GM12865 (cell line): ENCODE results near the gene BMAL2.

ENCODE experiments used
- DNase-seq: peaks from one replicate; pipeline ENCODE4 v3.0.0; 2010; ENCODE audit warnings: low read depth
- H3K4me3 ChIP-seq: 2 replicates; pipeline ENCODE4 v1.5.1; 2011; ENCODE audit warnings: mild to moderate bottlenecking, low read depth, low read length, control low read depth
- TF ChIP-seq, protein P1 (sequence below): IDR thresholded peaks from 2 replicates; pipeline ENCODE4 v1.5.1; 2011; ENCODE audit warnings: low read length, control low read depth, low read depth, inconsistent platforms; ENCODE audit not compliant: insufficient read depth; ENCODE audit errors: missing control alignments

BMAL2 gene

DNA sequence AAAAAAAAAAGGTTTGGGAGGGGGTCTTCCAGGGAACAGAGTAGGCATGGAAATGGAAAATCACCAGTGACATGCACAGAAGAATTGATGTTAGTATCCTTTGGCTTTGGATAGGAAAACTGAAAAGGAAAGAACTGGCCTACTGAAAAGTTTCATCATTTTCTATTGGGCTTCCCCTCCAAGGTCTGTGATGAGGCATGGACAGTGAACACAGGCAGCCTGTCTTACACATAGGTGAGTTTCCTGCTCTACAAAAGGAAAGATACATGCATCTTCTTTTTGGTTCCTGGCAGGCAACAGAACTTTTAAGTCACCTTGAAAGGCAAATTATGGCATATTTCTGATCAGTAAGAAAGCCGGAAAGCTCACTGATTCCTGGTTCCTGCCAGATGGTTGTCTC is 5.8 kb downstream of the BMAL2 start:
- no peak overlapping the region for H3K4me3 ChIP-seq
- DNase-seq = peak; percentile 38
- TF ChIP-seq, protein P1, sequence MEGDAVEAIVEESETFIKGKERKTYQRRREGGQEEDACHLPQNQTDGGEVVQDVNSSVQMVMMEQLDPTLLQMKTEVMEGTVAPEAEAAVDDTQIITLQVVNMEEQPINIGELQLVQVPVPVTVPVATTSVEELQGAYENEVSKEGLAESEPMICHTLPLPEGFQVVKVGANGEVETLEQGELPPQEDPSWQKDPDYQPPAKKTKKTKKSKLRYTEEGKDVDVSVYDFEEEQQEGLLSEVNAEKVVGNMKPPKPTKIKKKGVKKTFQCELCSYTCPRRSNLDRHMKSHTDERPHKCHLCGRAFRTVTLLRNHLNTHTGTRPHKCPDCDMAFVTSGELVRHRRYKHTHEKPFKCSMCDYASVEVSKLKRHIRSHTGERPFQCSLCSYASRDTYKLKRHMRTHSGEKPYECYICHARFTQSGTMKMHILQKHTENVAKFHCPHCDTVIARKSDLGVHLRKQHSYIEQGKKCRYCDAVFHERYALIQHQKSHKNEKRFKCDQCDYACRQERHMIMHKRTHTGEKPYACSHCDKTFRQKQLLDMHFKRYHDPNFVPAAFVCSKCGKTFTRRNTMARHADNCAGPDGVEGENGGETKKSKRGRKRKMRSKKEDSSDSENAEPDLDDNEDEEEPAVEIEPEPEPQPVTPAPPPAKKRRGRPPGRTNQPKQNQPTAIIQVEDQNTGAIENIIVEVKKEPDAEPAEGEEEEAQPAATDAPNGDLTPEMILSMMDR = no peak

DNA sequence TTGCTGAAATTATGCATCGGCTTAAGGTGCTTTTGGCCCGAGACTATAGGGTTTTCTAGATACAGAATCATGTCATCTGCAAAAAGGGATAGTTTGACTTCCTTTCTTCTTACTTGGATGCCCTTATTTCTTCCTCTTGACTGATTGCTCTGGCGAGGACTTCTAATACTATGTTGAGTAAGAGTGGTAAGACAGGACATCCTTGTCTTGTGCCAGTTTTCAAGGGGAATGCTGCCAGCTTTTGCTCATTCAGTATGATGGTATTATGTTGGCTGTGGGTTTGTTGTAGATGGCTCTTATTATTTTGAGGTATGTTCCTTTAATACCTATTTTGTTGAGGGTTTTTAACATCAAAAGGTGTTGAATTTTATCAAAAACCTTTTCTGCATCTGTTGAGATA is 8.3 kb downstream of the BMAL2 start:
- no peak for DNase-seq
- H3K4me3 ChIP-seq = no peak overlapping the region
- TF ChIP-seq, protein P1 = no peak

DNA sequence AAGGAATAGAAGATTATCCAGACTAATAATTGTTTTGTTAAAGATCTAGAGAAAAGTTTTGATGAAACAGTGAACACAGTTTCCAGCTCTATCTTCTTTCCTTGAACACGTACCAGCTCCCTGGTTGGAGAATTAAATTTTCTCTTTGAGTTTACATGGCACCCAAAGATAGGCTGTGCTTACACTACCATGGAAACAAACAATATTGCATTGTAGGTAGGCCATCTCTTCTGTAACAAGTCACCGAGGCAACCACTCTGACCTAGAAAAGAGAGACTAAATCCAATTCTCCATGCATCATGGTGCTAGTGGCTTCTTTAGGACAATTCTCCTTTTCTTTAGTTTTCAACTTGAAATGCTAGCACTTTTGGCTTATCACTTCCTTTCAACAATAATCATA is 9.9 kb downstream of the BMAL2 start:
- DNase-seq = no peak

DNA sequence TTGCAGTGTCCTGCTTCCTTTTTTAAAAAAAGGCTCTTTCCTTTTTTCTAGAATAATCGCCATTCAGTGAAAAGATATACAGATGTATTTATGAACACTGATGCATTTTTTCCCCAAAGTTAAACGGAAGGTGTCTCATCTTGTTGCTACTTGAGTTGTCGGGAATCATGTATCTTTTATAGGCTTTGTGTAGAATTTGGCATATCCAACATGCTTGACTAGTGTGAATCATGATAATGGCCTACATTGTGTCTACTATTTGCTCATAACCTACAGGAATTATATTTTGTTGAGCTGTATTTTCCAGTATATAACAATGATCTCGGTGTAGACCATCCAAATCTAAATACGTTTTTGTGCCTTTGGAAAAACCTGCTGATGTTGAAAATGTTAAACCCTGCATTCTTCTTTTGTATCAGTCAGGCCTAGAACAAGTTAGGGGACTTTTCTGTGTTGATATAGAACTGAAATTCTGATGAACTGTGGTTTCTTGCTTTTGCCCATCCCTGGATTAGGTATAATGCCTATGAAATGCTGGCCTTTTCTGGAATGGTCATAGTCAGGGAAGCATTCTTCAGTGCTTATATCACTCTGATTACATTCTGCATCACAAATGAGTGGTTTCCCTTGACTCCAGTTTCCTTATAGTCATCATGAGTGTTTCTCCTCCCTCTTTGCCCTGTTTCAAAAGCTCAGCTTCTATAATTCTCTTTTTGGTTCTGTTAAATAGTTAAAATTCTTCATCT is 10.8 kb downstream of the BMAL2 start:
- DNase-seq = no peak
- no peak overlapping the region for H3K4me3 ChIP-seq
- TF ChIP-seq, protein P1 = no peak

More for the DNA sequence above, 9.9 kb downstream of the BMAL2 start:
- TF ChIP-seq, protein P1 = no peak
- H3K4me3 ChIP-seq = no peak overlapping the region

DNA sequence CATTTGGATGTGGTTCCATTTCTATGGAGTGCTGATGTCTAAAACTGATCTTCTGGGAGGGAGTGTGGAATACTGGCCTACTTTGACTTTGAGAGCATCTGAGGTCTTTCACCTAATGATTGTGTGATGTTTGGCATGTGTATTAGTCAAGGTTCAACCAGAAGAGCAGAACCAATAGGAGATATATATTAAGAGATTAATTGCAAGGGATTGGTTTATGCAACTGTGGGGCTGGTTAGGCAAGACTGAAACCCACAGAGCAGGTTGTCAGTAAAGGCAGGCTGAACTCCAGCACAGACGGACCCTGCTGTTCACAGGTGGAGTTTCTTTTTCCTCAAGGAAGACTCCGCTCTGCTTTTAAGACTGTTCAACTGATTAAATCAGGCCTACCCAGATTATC is 11.6 kb downstream of the BMAL2 start:
- TF ChIP-seq, protein P1 = no peak
- DNase-seq = no peak
- H3K4me3 ChIP-seq = no peak overlapping the region

DNA sequence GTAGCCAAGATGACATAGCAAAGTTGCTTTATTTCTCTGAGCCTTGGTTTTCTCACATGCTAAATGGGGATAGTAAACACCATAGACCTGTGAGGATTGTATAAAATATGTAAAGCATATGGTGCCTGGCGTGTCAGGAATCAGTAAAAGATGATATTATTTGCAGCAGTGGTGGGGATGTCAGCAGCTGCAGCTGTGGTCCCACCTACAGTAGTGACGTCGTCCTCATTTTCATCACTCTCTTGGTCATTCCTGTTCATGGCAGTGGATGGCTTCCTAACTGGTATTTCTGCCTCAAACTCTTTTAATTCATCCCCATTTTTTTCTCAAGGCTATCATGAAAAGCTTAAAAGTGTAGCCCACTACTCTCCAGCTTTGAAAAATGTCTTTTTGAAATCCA is 12.1 kb downstream of the BMAL2 start:
- no peak for DNase-seq
- H3K4me3 ChIP-seq = no peak overlapping the region
- TF ChIP-seq, protein P1 = no peak

DNA sequence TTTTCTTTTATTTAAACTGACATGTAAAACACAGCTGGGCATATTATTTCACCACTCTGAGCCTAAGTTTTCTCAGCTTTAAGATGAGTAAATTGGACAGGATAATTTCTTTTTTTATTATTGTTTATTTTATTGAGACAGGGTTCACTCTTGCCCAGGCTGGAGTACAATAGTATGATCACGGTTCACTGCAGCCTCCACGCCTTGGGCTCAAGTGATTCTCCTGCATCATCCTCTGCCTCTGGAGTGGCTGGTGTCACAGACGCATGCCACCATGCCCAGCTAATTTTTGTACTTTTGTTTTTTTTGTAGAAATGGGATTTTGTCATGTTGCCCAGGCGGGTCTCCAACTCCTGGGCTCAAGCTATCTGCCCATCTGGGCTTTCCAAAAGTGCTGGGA is 12.7 kb downstream of the BMAL2 start:
- DNase-seq = no peak
- no peak overlapping the region for H3K4me3 ChIP-seq
- TF ChIP-seq, protein P1 = no peak
